GM18507 (cell line): ENCODE data around the gene SUGCT.
"Not testable (repeated sequence)": the region's sequence is repeated elsewhere in the genome, so short reads cannot be mapped to it uniquely, and the experiment has no call there.

Experiments
- DNase-seq: peaks from one replicate; pipeline ENCODE4 v3.0.0; 2011; ENCODE audit warnings: low read depth; ENCODE audit not compliant: insufficient read length; ENCODE audit errors: extremely low spot score
- FAIRE-seq: peaks from 2 replicates; lab custom pipeline; 2011; peaks lifted over from hg19 to GRCh38; lab: Jason Lieb, UNC

SUGCT gene

DNA sequence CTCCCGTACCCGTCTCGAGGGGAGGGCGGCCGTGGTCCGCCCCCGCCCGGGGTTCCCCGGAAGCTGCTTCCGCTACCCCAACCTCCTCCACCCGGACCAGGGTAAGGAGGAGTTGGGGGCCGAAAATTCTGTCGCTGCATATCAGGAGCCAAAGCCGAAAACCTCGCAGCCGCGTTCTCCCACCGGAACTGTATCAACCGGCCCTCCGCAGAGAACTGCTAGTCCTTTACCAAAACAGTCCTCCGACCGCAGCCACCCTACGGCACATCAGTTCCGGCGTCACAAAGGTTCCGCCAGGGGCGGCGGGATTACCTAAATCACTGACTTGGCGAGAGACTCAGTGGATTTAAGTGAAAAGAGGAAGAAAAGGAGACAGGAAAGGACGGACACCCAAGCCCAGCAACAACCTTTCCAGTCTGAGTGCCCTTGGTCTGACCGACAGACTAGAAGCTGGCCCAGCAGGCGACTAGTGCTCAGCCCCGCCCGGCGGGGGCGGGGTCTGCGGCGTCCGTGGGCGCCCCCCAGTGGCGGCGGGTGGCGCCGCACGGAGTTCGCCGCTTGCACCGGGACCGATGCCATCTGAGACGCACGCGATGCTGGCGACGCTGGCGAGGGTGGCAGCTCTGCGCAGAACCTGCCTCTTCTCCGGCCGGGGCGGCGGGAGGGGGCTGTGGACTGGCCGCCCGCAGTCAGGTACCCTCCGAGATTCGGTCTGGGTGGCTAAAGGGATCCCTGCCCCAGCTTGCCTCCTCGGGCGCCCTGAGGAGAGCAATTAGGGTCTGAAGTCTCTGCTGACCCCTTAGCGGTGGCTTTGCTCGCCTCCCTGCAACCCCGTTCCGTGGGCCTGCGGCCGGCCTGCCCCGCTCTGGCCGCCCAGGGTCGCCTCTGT lies at the start of gene SUGCT, which contains the start of gene MPLKIP:
TSS of gene SUGCT (plus strand) at position 578 of the 889 bp plus-strand sequence.
TSS of gene MPLKIP (minus strand) at position 195 of the 889 bp plus-strand sequence. CDS start at position 140, 55 bp downstream.
- peak; percentile 82 for FAIRE-seq
- DNase-seq: peak; percentile 87

DNA sequence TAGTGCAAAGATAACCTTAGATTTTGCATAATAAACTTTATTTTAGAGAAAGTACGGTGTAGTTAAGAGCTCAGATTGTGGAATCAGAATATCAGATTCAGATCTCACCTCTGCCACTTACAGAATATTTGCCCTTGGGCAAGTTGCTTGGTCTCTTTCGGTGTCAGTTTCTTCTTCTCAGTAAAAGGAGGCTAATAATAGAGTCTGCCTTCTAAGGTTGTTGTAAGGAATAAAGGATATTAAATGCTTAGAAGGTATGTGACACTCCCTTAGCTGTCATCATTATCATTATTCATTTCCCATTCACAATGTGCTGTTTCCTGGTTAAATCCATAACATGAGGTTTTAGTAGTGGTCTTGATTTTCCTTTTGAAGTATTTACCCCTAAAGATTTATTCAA lies 42.6 kb upstream of the SUGCT start:
- DNase-seq (no peak), FAIRE-seq (no peak)

DNA sequence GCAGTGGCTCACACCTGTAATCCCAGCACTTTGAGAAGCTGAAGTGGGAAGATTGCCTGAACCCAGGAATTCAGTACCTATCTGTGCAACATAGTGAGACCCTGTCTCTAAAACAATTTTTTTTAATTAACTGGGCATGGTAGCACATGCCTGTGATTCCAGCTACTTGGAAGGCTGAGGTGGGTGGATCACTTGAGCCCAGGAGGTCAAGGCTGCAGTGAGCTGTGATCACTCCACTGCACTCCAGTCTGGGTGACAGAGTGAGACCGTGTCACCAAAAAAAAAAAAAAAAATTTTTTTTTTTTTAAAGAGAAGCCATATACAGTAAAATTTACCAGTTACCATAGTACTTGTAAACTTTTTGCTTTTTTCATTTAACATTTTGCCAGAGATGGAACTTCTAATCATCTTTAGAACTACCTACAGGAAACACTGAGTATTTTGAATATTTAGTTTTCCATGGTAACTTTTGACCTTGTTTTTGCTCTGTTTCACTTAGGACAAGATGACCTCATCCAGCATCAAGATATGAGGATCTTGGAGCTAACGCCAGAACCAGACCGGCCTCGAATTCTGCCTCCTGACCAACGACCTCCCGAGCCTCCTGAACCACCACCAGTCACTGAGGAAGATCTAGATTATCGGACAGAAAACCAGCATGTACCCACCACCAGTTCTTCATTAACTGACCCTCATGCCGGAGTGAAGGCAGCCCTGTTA lies 41.0 kb upstream of the SUGCT start:
- FAIRE-seq: no peak
- no peak for DNase-seq

DNA sequence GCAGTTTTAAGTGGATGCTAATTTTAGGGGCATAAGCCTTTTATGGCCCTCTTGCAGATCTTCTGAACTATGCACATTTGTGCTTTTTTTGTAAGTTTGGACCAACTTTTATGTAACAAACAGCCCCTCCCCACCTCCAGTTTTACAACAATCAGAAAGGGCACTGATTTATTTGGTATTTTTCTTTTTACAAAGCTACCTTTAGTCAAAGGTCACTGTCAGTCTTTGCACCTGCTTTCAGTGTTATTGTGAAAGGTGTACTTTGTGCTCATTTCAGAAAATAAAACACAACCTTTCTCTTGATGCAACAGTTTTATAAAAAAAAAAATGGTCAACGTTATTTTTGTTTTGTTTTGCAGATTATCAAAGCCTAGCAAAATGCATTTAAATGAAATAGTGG lies 39.6 kb upstream of the SUGCT start:
- FAIRE-seq: no peak

DNA sequence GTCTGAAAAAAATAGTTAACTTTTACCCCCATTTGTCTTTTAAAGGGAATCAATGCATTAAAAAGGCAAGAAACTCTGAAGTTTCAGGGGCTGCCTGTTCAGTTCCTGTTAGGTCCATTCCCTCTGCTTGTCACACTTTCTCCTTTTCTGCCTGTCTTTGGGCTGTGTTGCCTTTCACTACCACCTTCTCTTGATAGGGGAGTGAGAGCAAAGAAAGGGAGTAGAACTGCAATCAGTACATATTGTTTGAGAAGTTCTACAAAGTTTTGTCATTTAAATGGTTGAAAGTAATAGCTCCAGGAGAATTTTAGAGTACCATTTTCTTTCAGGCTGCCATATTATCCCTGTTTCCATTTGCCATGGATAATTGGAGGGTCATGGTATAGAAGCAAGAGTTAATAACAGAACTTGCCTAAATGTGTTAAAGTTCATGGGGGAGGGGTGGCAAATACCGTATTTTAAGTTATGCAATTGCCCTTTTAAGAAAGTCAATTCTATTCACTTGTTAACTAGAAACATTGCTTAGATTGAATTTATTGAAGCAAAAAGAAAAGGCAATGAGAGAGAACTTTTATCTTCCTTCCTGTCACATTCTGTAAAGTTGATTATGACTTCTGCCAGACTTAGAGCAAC lies 39.0 kb upstream of the SUGCT start:
- DNase-seq (no peak), FAIRE-seq (no peak)

More for the DNA sequence above, 39.6 kb upstream of the SUGCT start:
- no peak for DNase-seq

DNA sequence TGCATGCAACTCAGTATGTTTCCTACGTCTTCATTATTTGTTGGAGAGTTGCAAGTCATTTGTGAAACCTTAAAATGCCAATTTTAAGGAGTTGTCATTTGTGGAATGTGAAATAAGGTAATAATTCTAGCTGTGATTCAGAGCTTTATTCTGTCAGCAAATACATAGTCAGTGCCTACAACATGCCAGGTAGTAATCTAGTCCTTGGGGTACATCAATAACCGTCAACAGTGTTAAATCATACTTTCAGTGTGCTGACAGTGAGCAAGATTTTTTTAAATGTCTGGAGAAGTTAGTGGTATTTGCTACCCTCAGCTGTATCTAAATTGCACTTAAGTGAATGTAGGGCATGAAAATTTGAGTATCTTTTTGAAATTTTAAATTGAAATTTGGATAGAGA lies 37.1 kb upstream of the SUGCT start:
- FAIRE-seq (no peak), DNase-seq (no peak)

DNA sequence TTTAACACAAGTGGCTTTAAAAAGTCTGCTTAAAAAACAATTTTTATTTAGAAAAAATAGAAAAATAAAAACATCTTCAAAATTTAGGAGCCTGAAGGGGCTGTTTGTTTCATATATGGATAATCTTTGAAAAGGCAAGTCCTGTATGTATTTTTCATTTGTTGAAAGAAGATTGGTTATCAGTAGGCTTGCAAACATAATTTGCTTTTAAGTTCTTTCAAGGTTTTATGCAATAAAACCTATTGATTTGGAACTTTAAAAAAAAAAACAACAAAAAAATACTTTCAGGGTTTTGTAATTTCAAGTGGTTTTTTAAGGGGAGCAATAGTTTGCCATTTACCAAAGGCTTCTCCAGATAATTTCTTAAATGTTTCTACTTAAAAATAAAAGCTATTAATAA lies 36.0 kb upstream of the SUGCT start:
- DNase-seq (no peak), FAIRE-seq (no peak)

DNA sequence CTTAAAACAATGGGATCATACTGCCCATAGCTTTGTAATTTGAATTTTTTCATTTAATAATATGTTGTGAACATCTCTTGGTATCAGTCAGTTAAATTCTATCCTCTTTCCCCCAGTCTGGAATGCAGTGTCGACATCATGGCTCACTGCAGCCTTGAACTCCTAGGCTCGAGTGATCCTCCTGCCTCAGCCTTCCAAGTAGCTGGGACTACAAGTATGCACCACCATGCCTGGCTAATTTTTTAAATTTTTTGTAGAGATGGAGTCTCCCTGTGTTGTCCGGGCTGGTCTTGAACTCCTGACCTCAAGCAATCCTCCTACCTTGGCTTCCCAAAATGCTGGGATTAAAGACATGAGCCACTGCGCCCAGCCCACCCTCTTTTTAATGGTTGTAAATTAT lies 35.0 kb upstream of the SUGCT start:
- no peak for DNase-seq
- no peak for FAIRE-seq

DNA sequence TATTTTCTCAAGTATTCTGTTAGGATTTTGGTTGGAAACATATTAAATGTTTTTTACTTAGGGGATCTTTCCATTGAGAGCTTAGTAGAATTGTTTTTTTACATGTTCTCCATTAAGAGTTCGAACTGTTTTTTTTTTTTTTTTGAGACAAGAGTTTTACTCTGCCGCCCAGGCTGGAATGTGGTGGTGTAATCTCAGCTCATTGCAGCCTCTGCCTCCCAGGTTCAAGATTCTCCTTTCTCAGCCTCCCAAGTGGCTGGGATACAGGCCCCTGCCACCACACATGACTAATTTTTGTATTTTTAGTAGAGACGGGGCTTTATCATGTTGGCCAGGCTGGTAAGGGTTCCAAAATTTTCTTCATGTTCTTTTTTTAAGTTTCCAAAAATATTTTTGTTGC lies 33.6 kb upstream of the SUGCT start:
- no peak for DNase-seq
- FAIRE-seq: no peak

DNA sequence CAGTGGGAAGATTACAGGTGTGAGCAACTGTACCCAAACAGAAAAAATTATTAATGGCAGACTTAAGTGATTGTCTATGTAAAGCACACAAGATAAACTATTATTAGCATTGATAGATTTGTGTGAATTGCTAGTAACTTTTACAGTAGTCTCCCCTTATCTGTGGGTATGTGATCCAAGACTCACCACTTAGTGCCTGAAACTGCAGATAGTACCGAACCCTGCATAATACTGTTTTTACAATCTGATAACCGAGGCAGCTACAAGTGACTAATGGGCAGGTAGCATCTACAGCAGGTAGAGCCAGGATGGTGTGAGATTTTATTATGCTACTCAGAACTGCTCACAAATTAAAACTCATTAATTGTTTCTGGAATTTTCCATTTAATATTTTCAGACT lies 31.9 kb upstream of the SUGCT start:
- FAIRE-seq (no peak), DNase-seq (no peak)

DNA sequence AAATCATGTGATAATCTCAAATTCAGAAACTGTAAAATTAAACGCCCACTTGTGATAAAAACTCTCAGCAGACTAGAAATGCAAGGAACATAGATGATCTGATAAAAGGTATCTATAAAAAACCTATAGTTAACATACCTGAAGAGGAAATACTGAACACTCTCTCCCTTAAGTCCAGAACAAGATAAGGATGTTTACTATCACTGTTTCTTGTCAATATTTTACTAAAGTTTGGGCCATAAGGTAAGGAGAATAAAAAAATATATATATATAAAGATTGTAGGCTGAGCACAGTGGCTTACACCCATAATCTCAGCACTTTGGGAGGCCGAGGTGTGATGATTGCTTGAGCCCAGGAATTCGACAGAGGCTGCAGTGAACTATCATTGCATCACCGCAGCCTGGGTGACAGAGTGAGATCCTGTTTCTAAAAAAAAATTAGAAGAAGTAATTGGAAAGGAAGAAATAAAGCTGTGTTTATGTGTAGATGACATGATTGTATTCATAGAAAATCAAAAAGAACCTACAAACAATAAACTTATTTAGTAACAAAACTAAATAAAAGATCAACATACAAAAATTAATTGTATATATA lies 28.8 kb upstream of the SUGCT start:
- FAIRE-seq (no peak), DNase-seq (no peak)

DNA sequence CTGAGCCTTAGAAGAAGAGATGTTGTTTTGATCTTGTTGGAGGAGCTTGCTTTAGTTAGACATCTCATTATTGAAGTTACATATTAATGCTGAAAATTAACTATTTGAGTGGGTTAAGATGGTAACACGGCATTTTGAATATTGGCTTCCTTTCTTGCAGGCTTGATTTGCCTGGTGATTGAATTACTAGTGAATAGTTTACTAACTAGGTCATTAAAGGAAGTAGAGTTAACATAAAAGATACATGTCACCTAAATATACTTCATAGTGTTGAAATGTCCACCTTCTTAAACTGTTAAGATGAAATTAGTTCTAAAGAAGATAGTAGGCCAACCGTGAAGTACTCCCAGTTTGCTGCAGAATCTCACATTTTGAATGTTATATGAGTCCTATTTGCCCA lies 18.9 kb upstream of the SUGCT start:
- FAIRE-seq (no peak), DNase-seq (no peak)

DNA sequence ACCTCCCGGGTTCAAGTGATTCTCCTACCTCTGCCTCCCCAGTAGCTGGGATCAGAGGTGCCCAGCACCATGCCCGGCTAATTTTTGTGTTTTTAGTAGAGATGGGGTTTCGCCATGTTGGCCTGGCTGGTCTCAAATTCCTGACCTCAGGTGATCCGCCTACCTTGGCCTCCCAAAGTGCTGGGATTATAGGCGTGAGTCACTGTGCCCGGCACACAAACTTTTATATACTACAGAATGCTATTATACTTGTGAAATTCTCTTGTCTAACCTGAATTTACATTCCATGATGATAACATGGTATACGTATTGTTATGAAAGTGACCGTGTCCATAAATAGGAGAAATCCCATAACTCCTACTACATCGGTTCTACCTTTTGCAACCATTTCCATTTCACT lies 17.6 kb upstream of the SUGCT start:
- not testable (repeated sequence) for DNase-seq, FAIRE-seq

DNA sequence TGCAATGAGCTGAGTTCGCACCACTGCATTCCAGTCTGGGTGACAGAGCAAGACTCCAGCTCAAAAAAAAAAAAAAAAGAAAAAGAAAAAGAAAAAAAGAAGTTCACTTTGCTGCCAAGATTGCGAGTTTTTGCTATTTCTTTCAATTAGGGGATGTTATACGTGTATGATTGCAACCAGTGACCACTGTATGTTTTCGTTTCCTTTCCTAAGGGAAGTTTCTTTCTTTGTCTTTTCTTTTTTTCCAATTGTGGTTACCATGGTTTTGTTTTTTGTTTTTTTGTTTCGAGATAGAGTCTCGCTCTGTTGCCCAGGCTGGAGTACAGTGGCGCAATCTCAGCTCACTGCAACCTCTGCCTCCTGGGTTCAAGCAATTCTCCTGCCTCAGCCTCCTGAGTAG lies 16.6 kb upstream of the SUGCT start:
- not testable (repeated sequence) for FAIRE-seq, DNase-seq

DNA sequence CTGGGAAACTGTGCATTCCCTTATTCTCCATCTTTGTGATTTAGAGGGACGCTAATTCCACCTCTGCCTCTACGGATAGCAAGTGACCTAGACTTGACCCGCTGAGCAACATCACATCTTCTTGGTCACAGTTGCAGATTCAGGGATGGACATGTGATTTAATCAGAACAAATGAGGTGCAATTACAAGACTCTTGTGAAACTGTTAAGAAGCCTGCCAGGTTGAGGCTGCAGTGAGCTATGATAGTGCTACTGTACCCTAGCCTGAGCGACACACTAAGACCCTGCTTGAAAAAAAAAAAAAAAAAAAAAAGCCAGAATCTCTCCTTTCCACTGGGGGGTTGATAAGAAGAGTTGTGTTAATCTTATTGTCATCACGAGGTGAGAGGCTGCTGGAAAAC lies 14.8 kb upstream of the SUGCT start:
- FAIRE-seq: no peak
- no peak for DNase-seq

DNA sequence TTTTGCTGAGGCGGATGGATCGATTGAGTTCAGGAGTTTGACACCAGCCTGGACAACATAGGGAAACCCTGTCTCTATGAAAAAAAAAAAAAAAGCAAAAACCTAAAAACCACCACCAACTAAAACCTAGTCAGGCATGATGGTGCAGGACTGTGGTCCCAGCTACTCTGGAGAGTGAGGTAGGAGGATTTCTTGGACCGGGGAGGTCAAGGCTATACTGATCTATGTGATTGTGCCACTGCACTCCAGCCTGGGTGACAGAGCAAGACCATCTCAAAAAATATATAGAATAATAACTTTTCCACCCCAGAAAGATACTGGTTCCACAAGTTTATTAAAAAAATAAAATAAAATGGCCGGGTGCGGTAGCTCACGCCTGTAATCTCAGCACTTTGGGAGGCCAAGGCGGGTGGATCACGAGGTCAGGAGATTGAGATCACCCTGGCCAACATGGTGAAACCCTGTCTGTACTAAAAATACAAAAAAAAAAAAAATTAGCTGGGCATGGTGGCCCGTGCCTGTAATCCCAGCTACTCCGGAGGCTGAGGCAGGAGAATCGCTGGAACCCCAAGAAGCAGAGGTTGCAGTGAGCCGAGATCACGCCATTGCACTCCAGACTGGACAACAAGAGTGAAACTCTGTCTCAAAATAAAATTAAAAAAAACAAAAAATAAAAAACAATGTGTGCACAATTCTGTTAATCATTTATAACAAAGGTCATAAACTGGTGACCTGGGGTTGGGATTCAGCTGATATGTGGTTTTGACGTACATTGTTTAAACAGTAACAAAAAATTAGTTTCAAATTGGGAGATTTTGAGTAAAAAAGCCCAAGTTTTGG lies 12.5 kb upstream of the SUGCT start:
- FAIRE-seq, DNase-seq: not testable (repeated sequence)

DNA sequence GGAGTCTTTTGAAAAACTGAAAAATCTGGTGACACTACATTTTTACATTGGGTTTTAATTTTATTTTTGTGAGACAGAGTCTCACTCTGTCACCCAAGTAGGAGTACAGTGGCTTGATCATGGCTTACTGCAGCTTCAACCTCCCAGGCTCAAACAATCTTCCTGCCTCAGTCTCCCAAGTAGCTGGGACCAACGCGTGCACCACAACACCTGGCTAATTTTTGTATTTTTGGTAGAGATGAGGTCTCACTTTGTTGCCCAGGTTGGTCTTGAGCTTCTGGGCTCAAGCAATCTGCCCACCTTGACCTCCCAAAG lies 11.9 kb upstream of the SUGCT start:
- FAIRE-seq (no peak), DNase-seq (no peak)

DNA sequence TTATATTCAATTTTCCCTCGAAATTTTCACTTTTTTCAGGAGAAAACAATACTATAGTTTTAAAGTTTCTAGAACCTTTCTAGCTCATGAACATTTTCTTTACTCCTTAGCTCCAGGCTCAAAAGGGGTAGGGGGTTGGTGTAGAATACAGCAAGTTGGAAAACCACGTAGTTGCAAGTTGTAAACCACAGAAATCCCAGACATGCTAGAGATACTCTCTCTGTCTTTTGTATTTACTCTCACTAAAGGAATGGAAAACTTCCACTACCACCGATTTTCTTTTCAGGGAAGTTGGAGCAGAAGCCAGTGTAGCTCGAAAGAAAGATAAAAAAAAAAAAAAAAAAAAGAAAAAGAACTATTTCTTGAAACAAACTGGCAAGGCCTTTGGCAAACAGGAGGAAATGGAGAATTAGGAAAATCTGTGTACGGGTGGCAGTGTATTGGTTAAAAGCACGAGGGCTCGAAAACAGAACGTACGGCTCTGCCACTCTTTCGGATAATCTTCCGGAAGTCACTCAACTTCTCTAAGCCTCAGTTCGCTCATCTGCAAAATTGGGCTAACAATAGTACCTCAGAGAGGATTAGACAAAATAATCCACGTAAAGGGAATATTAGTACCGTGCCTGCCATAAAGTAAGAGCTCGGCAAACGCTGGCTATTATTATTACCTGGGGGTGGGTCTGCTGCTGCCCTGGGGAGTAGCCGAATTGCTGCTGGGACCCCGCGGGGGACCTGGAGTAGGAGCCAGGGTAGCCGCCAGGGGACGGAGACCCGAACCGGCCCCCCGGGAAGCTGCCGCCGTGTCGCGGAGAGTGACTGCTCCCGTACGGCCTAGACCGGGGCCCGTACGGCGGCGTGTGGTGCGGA lies 1.0 kb upstream of the SUGCT start:
- DNase-seq (no peak), FAIRE-seq (peak; percentile 67)

DNA sequence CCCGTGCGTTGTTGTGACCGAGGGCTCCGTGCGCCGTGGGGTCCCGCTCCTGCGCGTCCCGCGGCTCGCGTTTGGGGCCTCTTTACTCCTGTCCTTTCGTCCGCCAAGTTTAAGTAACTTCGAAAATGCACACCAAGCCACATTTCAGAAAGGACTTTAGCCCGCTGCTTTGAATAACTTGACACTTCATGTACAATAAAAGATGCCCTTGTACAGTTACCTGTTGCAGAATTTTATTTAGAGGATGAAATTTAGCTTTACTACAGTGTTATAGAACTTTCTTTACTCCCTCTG lies 459 bp downstream of the SUGCT start:
- no peak for FAIRE-seq

More for the DNA sequence above, 459 bp downstream of the SUGCT start:
- no peak for DNase-seq
